Measurements from ENCODE around the gene RPN2. TPM values are rescaled to one million over a fixed set of nuclear protein-coding genes. Genes with fewer than 3 reads are reported as not detected.

The RPN2 gene
- total RNA-seq, 4 donors from 2014 or later: 89.7 to 125 (median 111) TPM

DNA sequence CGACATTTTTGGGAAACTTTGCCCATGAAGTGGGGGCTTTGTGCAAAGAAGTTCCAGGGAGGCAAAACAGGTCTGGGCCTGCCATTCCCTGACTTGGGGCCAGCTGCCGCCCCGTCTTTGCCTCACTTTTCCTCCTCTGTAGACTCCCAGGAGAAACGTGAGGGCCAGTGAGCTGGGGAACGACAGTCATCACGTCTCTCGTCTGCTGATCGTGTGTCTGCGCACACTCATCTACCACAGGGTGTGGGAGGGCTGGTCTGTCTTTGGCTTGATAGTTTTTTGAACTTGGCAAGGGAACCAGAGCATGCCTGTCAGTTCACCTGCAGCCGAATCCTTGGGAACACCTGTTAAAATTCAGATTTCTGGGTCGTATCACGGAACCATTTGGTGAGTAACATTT is 74.0 kb downstream of the RPN2 start:
- 91% methylated on average over 9 of the region's 12 CpGs for WGBS
- Histone ChIP-seq H3K27ac (replicated peaks in 1 of 4) (no peak overlapping the region), H3K4me3 (no peak overlapping the region), H3K4me1 (peaks cover 0 to 3% (median 0%) of the 10 kb centered on the region in 4 donors), H3K36me3 (no peaks in the 10 kb centered on the region), H3K9me3 (peaks cover 0 to 9% (median 8%) of the 10 kb centered on the region in 4 donors), H3K27me3 (peaks cover 0 to 5% (median 0%) of the 10 kb centered on the region in 4 donors)
- intact Hi-C loops (cut with DNase I): no loop called here
- no peak for DNase-seq (ENCODE audit: extremely low spot score)
- no peak for TF ChIP-seq POLR2A (IDR thresholded peaks at IDR 0.05; ENCODE audit: low read depth)

DNA sequence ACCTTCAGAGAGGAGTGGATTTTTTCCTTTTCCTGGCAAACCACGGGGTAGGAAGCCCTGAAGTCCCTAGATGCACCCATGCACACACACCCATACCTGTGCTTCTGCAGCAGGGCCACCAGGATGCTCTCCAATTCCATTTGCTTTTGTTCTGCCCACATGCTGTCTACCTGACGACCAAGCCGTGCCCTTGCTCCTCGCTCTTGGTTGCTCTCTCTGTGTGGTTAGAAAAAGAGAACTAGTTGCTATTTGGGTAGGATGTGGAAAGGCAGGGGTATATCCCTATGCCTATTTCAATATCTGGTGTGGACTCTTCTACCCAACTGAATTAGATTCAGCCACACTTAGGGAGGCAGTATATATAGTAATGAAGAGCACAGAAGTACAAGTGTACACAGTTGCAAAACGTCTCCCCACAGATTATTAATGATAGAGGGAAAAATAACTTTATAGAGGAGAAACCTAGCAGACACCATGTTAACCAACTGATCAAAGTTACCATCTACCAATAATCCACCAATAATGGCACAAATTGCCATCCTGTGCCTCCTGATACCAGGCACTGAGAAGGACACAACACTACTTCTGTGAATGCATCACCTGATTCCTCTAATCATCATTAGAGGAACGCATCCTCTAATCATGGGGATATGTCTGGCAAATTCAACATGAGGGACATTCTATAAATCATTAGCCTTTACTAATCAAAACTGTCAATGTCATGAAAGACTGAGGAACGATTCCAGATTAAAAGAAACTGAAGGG is 75.2 kb downstream of the RPN2 start:
- peaks cover 0 to 5% (median 0%) of the 10 kb centered on the region in 4 donors for H3K27me3 ChIP-seq
- no peaks in the 10 kb centered on the region for H3K36me3 ChIP-seq
- no peak overlapping the region for H3K4me3 ChIP-seq
- intact Hi-C loops (cut with DNase I): no loop called here
- H3K4me1 ChIP-seq: peaks cover 0 to 3% (median 0%) of the 10 kb centered on the region in 4 donors
- H3K27ac ChIP-seq (replicated peaks in 1 of 4): no peak overlapping the region
- TF ChIP-seq POLR2AphosphoS5 (IDR thresholded peaks at IDR 0.05) (no peak), EP300 (IDR thresholded peaks at IDR 0.05) (no peak), POLR2A (IDR thresholded peaks at IDR 0.05; ENCODE audit: low read depth) (no peak)
- TF ChIP-seq, protein P1, sequence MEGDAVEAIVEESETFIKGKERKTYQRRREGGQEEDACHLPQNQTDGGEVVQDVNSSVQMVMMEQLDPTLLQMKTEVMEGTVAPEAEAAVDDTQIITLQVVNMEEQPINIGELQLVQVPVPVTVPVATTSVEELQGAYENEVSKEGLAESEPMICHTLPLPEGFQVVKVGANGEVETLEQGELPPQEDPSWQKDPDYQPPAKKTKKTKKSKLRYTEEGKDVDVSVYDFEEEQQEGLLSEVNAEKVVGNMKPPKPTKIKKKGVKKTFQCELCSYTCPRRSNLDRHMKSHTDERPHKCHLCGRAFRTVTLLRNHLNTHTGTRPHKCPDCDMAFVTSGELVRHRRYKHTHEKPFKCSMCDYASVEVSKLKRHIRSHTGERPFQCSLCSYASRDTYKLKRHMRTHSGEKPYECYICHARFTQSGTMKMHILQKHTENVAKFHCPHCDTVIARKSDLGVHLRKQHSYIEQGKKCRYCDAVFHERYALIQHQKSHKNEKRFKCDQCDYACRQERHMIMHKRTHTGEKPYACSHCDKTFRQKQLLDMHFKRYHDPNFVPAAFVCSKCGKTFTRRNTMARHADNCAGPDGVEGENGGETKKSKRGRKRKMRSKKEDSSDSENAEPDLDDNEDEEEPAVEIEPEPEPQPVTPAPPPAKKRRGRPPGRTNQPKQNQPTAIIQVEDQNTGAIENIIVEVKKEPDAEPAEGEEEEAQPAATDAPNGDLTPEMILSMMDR (IDR thresholded peaks at IDR 0.05): no peak
- no peak for DNase-seq (ENCODE audit: extremely low spot score)
- WGBS: 82% methylated on average over 7 of the region's 7 CpGs
- peaks cover 0 to 9% (median 8%) of the 10 kb centered on the region in 4 donors for H3K9me3 ChIP-seq

GRCh38 chr20:37256286-37256685 is 77.2 kb downstream of the RPN2 start:
- no peak for DNase-seq (ENCODE audit: extremely low spot score)
- 82% methylated on average over 7 of the region's 11 CpGs for WGBS
- Histone ChIP-seq H3K27ac (replicated peaks in 1 of 4) (no peak overlapping the region), H3K9me3 (peaks cover 0 to 9% (median 8%) of the 10 kb centered on the region in 4 donors), H3K27me3 (peaks cover 0 to 5% (median 0%) of the 10 kb centered on the region in 4 donors), H3K4me3 (no peak overlapping the region), H3K36me3 (no peaks in the 10 kb centered on the region), H3K4me1 (peaks cover 0 to 3% (median 0%) of the 10 kb centered on the region in 4 donors)
- TF ChIP-seq EP300 (IDR thresholded peaks at IDR 0.05): no peak
- TF ChIP-seq, protein P1 (IDR thresholded peaks at IDR 0.05): no peak
- no peak for TF ChIP-seq POLR2A (IDR thresholded peaks at IDR 0.05; ENCODE audit: low read depth)
- no peak for TF ChIP-seq POLR2AphosphoS5 (IDR thresholded peaks at IDR 0.05)
- intact Hi-C loops (cut with DNase I): no loop called here

DNA sequence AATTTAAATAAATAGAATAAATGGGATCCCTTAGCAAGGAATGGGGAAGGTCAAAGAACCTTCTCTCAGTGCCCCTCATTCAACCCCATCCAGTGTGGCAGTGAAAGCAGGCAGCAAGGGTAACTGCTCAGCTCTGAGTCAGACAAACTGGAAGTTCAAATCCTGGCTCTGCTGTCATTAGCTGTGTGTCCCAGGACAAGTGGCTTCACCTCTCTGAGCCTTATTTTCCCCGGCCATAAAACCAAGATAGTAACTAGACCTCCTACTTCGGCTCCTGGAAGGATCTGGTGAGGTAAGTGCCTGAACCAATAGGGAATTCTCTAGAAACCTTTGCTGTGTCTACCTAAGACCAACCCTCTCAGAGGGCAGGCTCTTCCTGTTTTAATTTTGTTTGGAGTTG is 78.4 kb downstream of the RPN2 start:
- 71% methylated on average over 2 of the region's 2 CpGs for WGBS

DNA sequence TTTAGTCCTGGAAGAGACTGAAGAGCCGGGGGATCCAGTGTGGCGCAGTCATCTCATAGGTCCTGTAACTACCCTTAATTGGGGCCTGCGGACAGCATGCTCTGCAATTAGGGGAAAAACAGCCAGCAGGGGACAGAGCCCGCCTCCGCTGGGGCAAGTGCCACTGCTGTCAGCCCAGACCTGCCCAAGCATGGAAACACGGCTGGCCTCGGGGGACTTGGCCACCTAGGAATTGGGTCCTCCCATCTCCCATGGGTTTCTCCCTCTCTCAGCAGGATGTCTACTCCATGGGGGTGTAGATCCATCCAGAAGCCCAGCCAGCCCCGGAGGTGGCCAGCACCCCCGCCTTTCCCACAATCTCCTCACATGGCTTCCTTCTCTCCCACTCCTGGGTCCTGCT is 78.9 kb downstream of the RPN2 start:
- intact Hi-C loops (cut with DNase I): no loop called here
- no peaks in the 10 kb centered on the region for H3K36me3 ChIP-seq

More for the DNA sequence above, 78.4 kb downstream of the RPN2 start:
- H3K4me3 ChIP-seq: no peak overlapping the region
- TF ChIP-seq POLR2A (IDR thresholded peaks at IDR 0.05; ENCODE audit: low read depth) (no peak), POLR2AphosphoS5 (IDR thresholded peaks at IDR 0.05) (no peak)
- TF ChIP-seq, protein P1 (IDR thresholded peaks at IDR 0.05): no peak
- no peak for DNase-seq (ENCODE audit: extremely low spot score)
- no peaks in the 10 kb centered on the region for H3K4me1 ChIP-seq
- H3K9me3 ChIP-seq: peaks cover 0 to 9% (median 8%) of the 10 kb centered on the region in 4 donors
- no peaks in the 10 kb centered on the region for H3K36me3 ChIP-seq
- intact Hi-C loops (cut with DNase I): no loop called here
- H3K27ac ChIP-seq (replicated peaks in 1 of 4): no peak overlapping the region
- H3K27me3 ChIP-seq: peaks cover 0 to 5% (median 0%) of the 10 kb centered on the region in 4 donors

More for the DNA sequence above, 78.9 kb downstream of the RPN2 start:
- Histone ChIP-seq H3K27me3 (peaks cover 0 to 5% (median 0%) of the 10 kb centered on the region in 4 donors), H3K4me3 (no peak overlapping the region), H3K27ac (replicated peaks in 1 of 4) (no peak overlapping the region), H3K9me3 (peaks cover 0 to 9% (median 8%) of the 10 kb centered on the region in 4 donors), H3K4me1 (no peaks in the 10 kb centered on the region)
- DNase-seq (ENCODE audit: extremely low spot score): no peak
- TF ChIP-seq, protein P1 (IDR thresholded peaks at IDR 0.05): no peak
- TF ChIP-seq EP300 (IDR thresholded peaks at IDR 0.05) (no peak), POLR2A (IDR thresholded peaks at IDR 0.05; ENCODE audit: low read depth) (no peak), POLR2AphosphoS5 (IDR thresholded peaks at IDR 0.05) (no peak)
- WGBS: 83% methylated on average over 9 of the region's 9 CpGs
